ENCODE measurements around the gene POMT2. TPM values are rescaled to one million over a fixed set of nuclear protein-coding genes. Genes with fewer than 3 reads are reported as not detected.

POMT2 gene
- total RNA-seq, 4 donors from 2014 or later: 6.2 to 33.0 (median 13.9) TPM

GRCh38 chr14:77266336-77266735, 54.3 kb downstream of the POMT2 start:
- no peak for TF ChIP-seq CTCF (IDR thresholded peaks at IDR 0.05; ENCODE audit: low read depth)

- no peak for TF ChIP-seq CTCF (IDR thresholded peaks at IDR 0.05; ENCODE audit: low read depth)
These were observed 54.9 kb downstream of the POMT2 start for GRCh38 chr14:77265561-77266335.

GRCh38 chr14:77265187-77265515, 55.5 kb downstream of the POMT2 start:
- no peak for TF ChIP-seq CTCF (IDR thresholded peaks at IDR 0.05; ENCODE audit: low read depth)

- no peak for TF ChIP-seq CTCF (IDR thresholded peaks at IDR 0.05; ENCODE audit: low read depth)
These were observed 56.1 kb downstream of the POMT2 start for GRCh38 chr14:77264466-77265186.

- TF ChIP-seq CTCF (IDR thresholded peaks at IDR 0.05; ENCODE audit: low read depth): no peak
These were observed 60.1 kb downstream of the POMT2 start for GRCh38 chr14:77260631-77261030.

GRCh38 chr14:77260199-77260598, 60.5 kb downstream of the POMT2 start:
- no peak for TF ChIP-seq CTCF (IDR thresholded peaks at IDR 0.05; ENCODE audit: low read depth)

- no peak for TF ChIP-seq CTCF (IDR thresholded peaks at IDR 0.05; ENCODE audit: low read depth)
These were observed 61.5 kb downstream of the POMT2 start for GRCh38 chr14:77259025-77259715.

Measured in subcutaneous adipose tissue (tissue), 4 donors.